ENCODE data around the gene OR13C4.

The OR13C4 gene

GRCh38 chr9:104482921-104483570 lies 44.0 kb downstream of the OR13C4 start:
- Mint-ChIP-seq H3K4me1 (no peaks in the 10 kb centered on the region), H3K9me3 (no peaks in the 10 kb centered on the region), H3K36me3 (ENCODE audit: low read depth) (no peaks in the 10 kb centered on the region), H3K27ac (no peak overlapping the region), H3K4me3 (no peak overlapping the region), H3K27me3 (ENCODE audit: low read depth, poor library complexity) (no peaks in the 10 kb centered on the region)
- TF ChIP-seq CTCF (IDR thresholded peaks at IDR 0.05) = no peak
- DNase-seq = no peak
